Measurements from ENCODE around the gene MGP. TPM values are rescaled to one million over a fixed set of nuclear protein-coding genes. Genes with fewer than 3 reads are reported as not detected.

MGP gene
- total RNA-seq, 4 donors from 2014 or later: 32.4 to 67.3 (median 47.1) TPM

GRCh38 chr12:14833336-14833735 is 52.3 kb downstream of the MGP start:
- H3K27ac ChIP-seq: no peak overlapping the region
- no peak for TF ChIP-seq POLR2A (IDR thresholded peaks at IDR 0.05)
- in situ Hi-C loops (cut with MboI; ENCODE audit: low sequenced_read_pairs in 4 of 4) (loop anchor here in 2 of 4 donors (25.0 kb wide), 2 partner anchors 404 to 429 kb away; no protein-coding TSS in a partner anchor), intact Hi-C loops (cut with DNase I; ENCODE audit: low total_unique reads) (no loop called here)
- no peak overlapping the region for H3K4me3 ChIP-seq
- H3K27me3 ChIP-seq: no peaks in the 10 kb centered on the region
- H3K36me3 ChIP-seq: no peaks in the 10 kb centered on the region
- no peaks in the 10 kb centered on the region for H3K4me1 ChIP-seq
- no peaks in the 10 kb centered on the region for H3K9me3 ChIP-seq
- DNase-seq: no peak
- no peak for ATAC-seq

Other genes starting within 250 kb of the MGP start
- gene GUCY2C, start 189.3 kb downstream of the MGP start, total RNA-seq: under 1 TPM in 2 of 4 donors, not detected in 2; 0.09 to 0.17 TPM
- gene WBP11, start 82.4 kb downstream of the MGP start, total RNA-seq: 10 to 100 TPM; 20.2 to 39.5 (median 28.4) TPM
- gene C12orf60, start 82.2 kb downstream of the MGP start, total RNA-seq: 1 to 10 TPM in 1 of 4 donors, under 1 TPM in 1, not detected in 2; 0.33 to 3.8 TPM
- gene SMCO3, start 71.7 kb downstream of the MGP start, total RNA-seq: under 1 TPM in 1 of 4 donors, not detected in 3; 0.12 TPM
- gene ART4, start 42.3 kb downstream of the MGP start, total RNA-seq: 1 to 10 TPM in 2 of 4 donors, under 1 TPM in 2; 0.44 to 1.6 (median 1.3) TPM
- gene ERP27, start 52.7 kb upstream of the MGP start, total RNA-seq: under 1 TPM in 1 of 4 donors, not detected in 3; 0.42 TPM
- 10 to 100 TPM; 20.6 to 88.6 (median 44.0) TPM for gene ARHGDIB, start 75.7 kb upstream of the MGP start, total RNA-seq
- gene PDE6H, start 87.2 kb upstream of the MGP start, total RNA-seq: not detected